HG03135 (cell line): ENCODE data around the gene RCAN2.
A peak's percentile ranks its signal among the peaks of the same experiment; 100 is the strongest.

Experiments
- ATAC-seq: cut with Tn5 transposase; IDR thresholded peaks from one replicate; pipeline ENCODE4 v1.9.1; 2021; ENCODE audit warnings: mild to moderate bottlenecking, moderate library complexity; ENCODE audit not compliant: unreplicated experiment

RCAN2 gene

GRCh38 chr6:46293641-46294316, 197.5 kb downstream of the RCAN2 start:
- ATAC-seq, result peak; percentile 64

- no peak for ATAC-seq
These were observed 199.4 kb downstream of the RCAN2 start for GRCh38 chr6:46291880-46292279.

GRCh38 chr6:46291275-46291633, 200.0 kb downstream of the RCAN2 start:
- ATAC-seq, result no peak

- ATAC-seq, result no peak
These were observed 200.6 kb downstream of the RCAN2 start for GRCh38 chr6:46290421-46291274.

- no peak for ATAC-seq
These were observed 201.4 kb downstream of the RCAN2 start for GRCh38 chr6:46289898-46290297.

GRCh38 chr6:46288835-46289234, 202.4 kb downstream of the RCAN2 start:
- ATAC-seq, result no peak

- no peak for ATAC-seq
These were observed 203.6 kb downstream of the RCAN2 start for GRCh38 chr6:46287681-46288080.

GRCh38 chr6:46287043-46287442, 204.2 kb downstream of the RCAN2 start:
- no peak for ATAC-seq

GRCh38 chr6:46284475-46284874, 206.8 kb downstream of the RCAN2 start:
- ATAC-seq, result no peak

GRCh38 chr6:46281110-46281509, 210.1 kb downstream of the RCAN2 start:
- no peak for ATAC-seq

- ATAC-seq, result no peak
These were observed 211.4 kb downstream of the RCAN2 start for GRCh38 chr6:46279874-46280273.

- no peak for ATAC-seq
These were observed 214.6 kb downstream of the RCAN2 start for GRCh38 chr6:46276576-46277142.

GRCh38 chr6:46274502-46274901, 216.7 kb downstream of the RCAN2 start:
- no peak for ATAC-seq

GRCh38 chr6:46273911-46274310, 217.3 kb downstream of the RCAN2 start:
- no peak for ATAC-seq

GRCh38 chr6:46271728-46272127, 219.5 kb downstream of the RCAN2 start:
- no peak for ATAC-seq

- ATAC-seq, result no peak
These were observed 220.1 kb downstream of the RCAN2 start for GRCh38 chr6:46271107-46271506.

GRCh38 chr6:46270336-46270735, 220.9 kb downstream of the RCAN2 start:
- ATAC-seq, result no peak

- ATAC-seq, result no peak
These were observed 221.6 kb downstream of the RCAN2 start for GRCh38 chr6:46269447-46270229.

- ATAC-seq, result no peak
These were observed 223.7 kb downstream of the RCAN2 start for GRCh38 chr6:46267515-46267914.

GRCh38 chr6:46265373-46265772, 225.9 kb downstream of the RCAN2 start:
- ATAC-seq, result no peak

- no peak for ATAC-seq
These were observed 227.6 kb downstream of the RCAN2 start for GRCh38 chr6:46263707-46264086.
